Fibroblast of lung (primary cell): ENCODE results near the gene ALAS1.

Experiments used
- EZH2 ChIP-seq: IDR thresholded peaks from 2 replicates; pipeline ENCODE4 v1.5.1; 2012; ENCODE audit warnings: low read length, control low read depth, mild to moderate bottlenecking; ENCODE audit errors: missing control alignments
- TF ChIP-seq, protein P1 (sequence below), 2 donors: IDR thresholded peaks in 1 of 2; conservative IDR thresholded peaks in 1 of 2; 1 replicate in 1 of 2; 2 replicates in 1 of 2; pipeline ENCODE4 v1.5.1; 2011 to 2012; ENCODE audit warnings: low read length in 2 of 2, control low read depth in 1 of 2, inconsistent platforms in 1 of 2, low read depth in 1 of 2, mild to moderate bottlenecking in 1 of 2

GRCh38 chr3:52182691-52183090 is 15.3 kb upstream of the ALAS1 start:
- TF ChIP-seq, protein P1, sequence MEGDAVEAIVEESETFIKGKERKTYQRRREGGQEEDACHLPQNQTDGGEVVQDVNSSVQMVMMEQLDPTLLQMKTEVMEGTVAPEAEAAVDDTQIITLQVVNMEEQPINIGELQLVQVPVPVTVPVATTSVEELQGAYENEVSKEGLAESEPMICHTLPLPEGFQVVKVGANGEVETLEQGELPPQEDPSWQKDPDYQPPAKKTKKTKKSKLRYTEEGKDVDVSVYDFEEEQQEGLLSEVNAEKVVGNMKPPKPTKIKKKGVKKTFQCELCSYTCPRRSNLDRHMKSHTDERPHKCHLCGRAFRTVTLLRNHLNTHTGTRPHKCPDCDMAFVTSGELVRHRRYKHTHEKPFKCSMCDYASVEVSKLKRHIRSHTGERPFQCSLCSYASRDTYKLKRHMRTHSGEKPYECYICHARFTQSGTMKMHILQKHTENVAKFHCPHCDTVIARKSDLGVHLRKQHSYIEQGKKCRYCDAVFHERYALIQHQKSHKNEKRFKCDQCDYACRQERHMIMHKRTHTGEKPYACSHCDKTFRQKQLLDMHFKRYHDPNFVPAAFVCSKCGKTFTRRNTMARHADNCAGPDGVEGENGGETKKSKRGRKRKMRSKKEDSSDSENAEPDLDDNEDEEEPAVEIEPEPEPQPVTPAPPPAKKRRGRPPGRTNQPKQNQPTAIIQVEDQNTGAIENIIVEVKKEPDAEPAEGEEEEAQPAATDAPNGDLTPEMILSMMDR (conservative IDR thresholded peaks at IDR 0.05 in 1 of 2, IDR thresholded peaks at IDR 0.05 in 1 of 2; ENCODE audit: low read depth in 1 of 2, low read length in 2 of 2): no peak
- TF ChIP-seq EZH2: no peak
